Suppressor macrophage (primary cell): Measurements from ENCODE around the gene HES4.
A peak's percentile ranks its signal among the peaks of the same experiment; 100 is the strongest.
"Not testable (repeated sequence)": the region's sequence is repeated elsewhere in the genome, so short reads cannot be mapped to it uniquely, and the experiment has no call there.

Experiments used
- DNase-seq, 4 experiments: peaks; one replicate each; pipeline ENCODE4 v3.0.0-alpha.2; 2020 to 2022

The HES4 gene

DNA sequence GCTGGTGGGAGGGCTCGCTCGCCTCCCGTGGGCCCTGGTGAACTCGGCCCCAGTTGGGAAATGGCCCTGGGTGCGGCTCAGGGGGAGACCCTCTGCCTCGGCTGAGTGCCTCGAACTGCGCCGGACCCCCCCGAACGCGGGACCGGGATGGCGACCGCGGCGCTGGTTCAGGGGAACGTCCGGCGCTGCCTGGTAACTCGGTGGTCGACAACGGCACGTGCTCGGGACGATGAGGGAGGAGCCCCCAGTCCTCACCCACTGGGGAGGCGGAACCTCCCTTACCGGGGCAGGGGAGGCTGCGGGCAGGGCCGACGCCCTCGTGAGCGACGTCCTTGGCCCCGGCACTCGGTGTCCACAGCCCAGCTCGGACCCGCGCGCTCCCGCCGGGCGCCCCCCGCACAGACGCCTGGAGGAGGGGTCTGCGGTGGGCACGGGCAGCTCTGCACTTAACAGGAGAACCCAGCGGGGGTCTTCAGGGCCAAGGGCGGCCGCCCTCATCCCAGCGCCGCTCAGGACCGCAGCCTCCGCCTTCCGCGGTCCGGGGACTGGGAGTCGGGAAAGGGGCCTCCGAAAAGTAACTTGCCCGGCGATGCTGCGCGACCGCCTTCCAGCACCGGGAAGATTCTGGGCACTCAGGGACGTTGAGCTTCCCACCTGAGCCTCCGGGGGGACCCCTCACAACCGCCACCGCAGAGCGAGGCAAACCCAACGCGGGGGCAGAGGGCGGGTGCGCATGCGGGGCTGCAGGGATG is 1.7 kb downstream of the HES4 start:
- DNase-seq: no peak

DNA sequence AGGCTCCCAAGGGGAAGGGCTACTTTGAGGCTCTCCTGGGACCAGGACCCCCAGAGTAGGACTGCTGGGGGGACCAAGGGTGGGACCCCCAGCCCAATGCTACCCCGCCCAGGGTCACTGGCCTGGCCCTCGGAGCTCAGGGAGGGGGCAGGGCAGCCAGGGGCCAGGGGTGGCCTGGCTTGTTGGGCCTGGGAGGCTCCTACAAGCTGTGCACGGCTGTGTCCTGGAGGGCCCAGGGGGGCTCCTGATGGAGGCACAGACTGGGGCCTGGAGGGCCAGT is 2.2 kb downstream of the HES4 start:
- no peak for DNase-seq

DNA sequence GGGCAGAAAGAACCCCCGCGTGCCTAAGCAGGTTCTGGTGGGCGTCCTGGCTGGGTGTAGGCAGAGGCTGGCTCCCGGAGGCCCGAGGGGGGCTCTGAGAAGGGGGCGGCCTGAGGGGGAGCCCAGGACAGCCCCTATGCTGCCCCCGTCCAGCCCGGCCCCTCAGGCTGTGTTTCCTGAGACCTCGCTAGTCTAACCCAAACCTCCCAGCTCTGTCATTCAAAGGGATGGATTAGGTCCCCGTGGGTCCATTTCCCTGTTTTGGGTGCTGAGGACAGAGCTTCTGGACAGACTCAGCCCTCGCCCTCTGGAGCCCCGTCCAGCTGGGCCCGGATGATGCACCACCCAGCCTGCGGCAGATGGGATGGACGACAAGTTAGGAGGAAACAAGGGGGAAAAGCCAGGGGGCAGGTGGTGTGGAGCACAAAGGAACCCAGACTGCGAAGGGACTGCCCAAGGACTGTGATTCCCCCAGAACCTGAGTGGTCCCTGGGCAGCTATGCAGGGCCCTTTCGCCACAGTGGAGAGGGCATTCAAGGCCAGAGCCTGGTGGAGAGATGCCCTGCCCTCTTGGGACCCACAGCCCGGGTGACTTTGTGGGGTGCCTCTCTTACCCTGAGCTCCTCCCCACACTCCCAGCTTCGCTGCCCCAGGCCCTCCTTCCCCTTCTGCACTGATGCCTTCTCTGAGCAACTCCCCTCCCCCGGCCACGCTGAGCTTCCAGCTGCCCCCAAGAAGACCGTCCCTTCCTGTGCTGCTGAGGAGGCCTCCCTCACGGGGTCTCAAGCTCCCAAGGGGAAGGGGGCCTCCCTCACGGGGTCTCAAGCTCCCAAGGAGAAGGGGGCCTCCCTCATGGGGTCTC is 2.8 kb downstream of the HES4 start:
- no peak for DNase-seq

DNA sequence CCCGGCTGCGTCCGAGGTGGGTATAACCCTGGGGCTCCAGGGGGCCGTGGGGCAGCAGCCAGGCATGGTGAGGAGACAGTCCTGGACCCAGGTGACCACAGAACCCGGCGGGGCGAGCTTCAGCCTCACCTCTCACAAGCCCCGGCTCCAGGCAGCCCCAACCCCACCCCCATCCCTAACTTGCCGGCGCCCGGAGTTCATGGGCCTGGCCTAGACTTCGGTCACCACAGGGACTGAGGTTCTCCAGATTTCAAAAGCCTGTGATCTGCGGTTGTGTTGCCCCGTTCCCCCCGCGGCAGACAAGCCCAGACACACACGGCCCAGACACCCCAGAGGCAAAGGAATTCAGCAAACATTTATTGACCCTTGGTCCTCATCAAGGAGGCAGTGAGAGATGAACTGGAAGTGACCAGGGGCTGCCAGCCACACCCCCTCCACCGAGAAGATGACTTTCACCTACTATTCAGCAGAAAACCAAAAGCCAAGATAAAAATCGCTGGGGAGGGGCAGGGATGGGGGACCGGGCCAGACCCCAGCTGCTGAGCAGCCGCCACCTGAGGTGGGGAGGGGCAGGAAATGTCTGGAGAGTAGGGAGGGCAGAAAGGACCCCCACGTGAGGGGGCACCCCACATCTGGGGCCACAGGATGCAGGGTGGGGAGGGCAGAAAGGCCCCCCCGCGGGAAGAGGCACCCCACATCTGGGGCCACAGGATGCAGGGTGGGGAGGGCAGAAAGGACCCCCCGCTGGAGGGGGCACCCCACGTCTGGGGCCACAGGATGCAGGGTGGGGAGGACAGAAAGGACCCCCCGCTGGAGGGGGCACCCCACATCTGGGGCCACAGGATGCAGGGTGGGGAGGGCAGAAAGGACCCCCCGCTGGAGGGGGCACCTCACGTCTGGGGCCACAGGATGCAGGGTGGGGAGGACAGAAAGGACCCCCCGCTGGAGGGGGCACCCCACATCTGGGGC is 3.9 kb downstream of the HES4 start:
- no peak for DNase-seq

DNA sequence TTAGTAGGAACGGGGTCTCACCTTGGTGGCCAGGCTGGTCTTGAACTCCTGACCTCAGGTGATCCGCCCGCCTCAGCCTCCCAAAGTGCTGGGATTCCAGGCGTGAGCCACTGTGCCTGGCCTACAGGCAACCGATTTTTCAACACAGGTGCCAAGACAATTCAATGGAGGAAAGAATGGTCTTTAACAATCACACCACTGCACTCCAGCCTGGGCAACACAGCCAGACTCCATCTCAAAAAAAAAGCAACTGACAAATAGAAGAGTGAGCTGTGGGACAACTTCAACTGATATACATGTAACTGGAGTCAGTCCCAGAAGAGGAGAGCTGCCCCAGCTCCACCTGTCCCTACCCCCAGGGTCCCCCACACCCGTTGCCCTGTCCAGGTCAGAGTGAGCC is 5.4 kb downstream of the HES4 start:
- not testable (repeated sequence) for DNase-seq

DNA sequence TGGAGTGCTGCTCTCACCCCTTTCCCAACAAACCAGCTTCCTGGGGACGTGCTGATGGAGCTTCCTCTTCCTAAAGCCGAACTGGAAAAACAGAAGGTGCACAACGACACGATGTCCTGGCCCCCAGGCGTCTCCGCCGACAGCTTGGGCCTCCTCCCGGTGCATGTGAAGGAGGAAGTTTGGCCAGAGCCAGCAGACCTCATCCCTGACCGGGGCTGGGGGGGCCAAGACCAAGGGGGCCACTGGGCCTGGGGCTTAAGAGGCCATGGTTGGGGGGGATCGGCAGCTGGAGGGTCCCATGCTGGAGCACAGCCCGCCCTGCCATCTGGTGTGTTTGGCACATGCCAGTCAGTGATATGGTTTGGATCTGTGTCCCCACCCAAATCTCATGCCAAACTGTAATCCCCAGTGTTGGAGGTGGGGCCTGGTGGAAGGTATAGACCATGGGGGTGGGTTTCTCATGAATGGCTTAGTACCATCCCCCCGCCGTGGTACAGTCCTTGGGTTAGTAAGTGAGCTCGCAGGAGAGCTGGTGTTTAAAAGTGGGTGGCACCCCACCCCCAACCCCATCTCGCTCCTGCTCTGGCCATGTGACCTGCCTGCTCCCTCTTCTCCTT is 6.4 kb downstream of the HES4 start:
- no peak for DNase-seq

DNA sequence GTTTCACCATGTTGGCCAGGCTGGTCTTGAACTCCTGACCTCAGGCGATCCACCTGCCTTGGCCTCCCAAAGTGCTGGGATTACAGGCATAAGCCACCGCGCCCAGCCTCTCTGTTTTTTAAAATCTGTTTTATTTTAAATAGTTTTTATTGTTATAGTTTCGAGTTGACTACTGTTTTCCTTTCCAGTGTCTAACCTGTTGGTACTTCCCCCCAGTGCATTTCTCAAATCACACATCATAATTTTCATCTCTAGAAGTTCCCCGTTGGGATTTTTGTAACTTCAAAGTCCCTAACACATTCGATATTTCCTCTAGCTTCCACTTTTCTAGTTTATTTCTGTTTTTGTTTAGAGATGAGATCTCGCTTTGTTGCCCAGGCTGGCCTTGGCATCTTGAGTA is 7.5 kb downstream of the HES4 start:
- no peak for DNase-seq

DNA sequence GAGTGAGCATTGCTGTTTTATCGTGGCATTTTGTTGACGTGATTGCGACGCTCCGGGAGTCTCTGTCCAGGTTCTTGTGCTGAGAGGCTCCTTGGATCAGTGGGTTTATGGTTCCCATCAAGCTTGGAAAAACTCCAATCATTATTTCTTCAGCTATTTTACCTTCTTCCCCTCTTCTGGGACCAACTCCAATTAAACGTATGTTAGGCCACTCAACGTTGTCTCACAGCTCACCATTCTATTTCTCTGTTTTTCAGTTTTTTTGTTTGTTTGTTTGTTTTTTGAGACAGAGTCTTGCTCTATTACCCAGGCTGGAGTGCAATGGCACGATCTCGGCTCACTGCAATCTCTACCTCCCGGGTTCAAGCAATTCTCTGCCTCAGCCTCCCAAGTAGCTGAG is 8.0 kb downstream of the HES4 start:
- DNase-seq: no peak

DNA sequence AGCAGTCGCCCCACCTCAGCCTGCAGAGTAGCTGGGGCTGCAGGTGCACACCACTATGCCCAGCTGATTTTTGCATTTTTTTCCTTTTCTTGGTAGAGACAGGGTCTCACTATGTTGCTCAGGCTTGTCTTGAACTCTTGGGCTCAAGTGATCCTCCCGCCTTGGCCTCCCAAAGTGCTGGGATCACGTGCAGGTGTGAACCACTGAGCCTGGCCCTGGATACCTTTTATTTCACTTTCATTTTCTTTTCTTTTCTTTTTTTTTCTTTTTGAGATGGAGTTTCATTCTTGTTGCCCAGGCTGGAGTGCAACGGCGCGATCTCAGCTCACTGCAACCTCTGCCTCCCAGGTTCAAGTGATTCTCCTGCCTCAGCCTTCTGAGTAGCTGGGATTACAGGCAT is 8.6 kb downstream of the HES4 start:
- DNase-seq: not testable (repeated sequence)

DNA sequence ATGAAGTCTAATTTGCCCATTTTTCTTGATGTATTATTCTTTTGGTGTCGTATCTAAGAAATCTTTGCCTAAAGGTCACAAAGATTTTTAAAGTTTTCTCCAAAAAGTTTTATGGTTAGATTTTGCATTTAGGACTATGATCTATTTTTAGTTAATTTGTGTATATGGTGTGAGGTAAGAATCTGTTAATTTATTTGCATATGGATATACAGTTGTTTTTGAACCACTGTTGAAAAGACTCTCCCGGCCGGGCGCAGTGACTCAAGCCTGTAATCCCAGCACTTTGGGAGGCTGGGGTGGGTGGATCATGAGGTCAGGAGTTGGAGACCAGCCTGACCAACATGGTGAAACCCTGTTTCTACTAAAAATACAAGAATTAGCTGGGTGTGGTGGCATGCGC is 11.8 kb downstream of the HES4 start:
- DNase-seq: not testable (repeated sequence)

DNA sequence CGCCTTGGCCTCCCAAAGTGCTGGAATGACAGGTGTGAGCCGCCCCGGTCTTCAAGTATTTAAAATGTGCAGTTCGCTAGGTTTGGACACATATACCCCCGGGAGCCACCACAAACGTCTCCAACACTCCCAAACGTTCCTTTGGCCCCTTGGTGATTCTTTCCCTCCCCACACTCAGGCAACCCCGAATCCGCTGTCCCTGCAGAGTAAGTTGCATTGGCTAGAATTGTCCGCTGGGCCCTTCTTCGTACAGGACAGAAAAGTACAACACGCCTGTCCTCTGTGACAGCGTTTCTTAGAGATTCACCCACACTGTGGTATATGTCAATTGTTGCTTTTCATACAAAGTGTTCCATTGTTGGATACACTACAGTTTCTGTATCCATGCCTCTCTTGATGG is 14.8 kb downstream of the HES4 start:
- DNase-seq: no peak

DNA sequence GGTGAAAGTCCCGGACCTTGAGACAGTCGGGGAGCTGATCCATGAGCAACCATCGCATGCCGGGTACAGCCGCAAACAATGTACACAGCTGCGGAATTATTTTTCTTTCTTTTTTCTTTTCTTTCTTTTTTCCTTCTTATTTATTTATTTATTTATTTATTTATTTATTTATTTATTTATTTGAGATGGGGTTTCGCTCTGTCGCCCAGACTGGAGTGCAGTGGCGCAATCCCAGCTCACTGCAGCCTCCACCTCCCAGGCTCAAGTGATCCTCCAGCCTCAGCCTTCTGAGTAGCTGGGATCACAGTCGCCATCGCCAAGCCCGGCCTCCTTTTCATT is 15.5 kb downstream of the HES4 start:
- no peak for DNase-seq

DNA sequence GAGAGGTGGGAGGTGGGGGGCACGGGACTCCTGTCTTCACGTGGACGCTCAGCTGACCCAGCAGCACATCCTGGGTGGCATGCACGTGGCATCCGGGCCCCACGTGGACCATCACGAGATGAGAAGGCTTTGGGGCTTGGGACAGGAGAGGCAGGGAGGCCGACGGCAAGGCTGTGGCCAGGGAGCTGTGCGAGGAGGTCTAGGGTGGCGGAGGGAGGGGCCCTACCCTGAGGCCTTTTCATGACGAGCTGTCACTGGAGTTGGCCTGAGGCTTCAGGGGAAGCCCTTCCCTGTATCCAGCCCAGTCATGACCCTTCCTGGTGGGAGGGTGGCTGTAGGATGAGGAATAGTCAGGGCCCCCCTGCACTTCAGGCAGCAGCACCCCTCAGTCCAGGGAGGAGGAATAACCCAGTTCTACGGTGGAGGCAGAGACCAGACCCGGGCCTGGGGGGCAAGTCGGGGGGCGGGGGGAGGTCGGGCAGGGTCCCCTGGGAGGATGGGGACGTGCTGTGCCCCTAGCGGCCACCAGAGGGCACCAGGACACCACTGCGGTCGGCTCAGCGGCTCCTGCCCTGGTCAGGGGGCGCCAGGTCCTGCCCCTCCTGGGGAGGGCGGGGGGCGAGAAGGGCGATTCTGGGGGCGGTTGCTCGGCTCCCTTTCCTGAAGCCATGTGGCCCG is 16.0 kb downstream of the HES4 start:
- DNase-seq: peak; percentile 39 to 72 (median 51)

DNA sequence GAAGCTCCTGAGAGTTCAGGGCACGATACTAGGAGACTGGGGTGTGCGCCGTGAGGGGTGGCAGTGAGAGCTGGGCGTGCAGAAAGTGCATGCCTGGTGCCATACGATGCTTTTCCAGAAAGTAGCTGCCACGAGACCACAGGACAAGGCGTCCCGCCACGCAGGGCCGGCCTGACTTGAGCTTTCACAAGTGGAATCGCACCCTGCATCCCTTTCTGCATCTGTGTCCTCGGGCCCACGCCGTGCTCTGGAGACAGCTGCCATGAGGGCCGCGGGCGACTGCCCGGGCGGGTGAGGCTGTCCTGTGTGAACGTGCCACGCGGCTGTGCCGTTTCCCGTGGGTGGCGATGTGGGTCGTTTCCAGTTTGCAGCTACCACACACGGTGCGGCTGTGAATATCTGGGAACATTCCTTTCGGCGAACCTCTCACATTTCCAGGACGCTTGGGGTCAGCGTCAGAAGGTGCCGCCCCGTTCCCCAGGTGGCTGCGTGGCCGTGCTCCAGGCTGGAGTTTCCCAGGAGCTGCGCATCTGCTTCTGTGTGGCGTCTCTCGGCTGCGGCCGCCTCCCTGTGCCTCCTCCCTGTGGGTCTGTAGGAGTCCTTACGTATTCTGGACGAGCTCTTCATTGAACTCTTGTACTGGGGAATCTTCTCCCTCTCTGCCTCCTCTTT is 17.0 kb downstream of the HES4 start:
- DNase-seq: peak in 1 of 4 experiments; percentile 1

DNA sequence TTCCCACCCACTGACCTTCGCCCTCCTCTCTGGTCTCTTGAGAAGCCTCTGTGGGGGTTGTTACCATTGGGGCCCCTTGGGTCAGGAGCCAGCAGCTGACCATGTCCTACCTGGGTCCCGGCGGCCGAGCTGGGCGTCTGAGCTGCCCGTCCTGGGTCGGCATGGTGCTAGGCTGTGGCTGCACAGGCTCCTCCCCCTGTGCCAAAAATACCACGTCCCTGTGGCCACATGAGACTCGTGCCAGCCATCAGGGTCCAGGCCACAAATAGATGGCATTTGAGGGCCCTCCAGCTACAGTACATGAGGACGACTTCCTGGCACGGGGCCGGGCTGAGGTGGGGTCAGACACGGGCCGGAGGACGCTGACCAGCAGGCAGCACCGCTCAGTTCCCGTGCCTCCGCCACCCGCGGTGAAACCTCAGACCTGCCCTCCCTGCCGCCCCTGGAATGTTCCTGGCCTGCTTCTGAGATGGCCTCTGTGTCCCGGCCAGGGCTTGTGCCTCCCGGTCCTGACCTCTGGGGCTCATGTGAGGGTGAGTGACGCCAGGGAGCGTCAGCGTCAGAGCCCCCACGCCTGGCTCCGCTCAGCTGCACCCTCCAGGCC is 17.8 kb downstream of the HES4 start, which contains the start of gene PERM1:
Gene PERM1 (minus strand): TSS at position 139 of the 604 bp plus-strand sequence. CDS start 1,064 bp downstream, outside the sequence.
- no peak for DNase-seq

DNA sequence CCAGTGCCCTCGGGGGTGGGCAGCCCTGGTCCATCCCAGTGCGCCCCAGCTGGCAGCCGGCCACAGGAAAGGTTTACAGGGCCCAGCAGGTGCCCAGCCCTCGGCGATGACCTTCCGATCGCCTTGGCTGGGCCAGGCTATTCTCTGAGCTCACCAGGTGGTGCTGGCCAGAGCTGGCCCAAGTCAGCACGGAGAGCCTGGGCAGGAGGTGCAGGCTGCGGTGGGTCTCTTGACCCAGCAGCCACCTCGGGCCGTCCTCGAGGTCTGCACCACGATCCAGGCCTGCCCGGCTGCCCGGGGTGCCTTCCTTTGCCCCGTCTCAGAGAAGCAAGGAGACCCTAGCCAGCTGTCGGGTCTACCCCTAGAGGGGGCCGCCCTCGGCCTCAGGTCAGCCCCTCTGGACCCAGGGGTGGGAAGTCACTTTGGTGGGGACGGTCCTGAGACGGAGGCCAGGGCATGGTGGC is 18.4 kb downstream of the HES4 start:
- peak in 1 of 4 experiments; percentile 1 for DNase-seq

DNA sequence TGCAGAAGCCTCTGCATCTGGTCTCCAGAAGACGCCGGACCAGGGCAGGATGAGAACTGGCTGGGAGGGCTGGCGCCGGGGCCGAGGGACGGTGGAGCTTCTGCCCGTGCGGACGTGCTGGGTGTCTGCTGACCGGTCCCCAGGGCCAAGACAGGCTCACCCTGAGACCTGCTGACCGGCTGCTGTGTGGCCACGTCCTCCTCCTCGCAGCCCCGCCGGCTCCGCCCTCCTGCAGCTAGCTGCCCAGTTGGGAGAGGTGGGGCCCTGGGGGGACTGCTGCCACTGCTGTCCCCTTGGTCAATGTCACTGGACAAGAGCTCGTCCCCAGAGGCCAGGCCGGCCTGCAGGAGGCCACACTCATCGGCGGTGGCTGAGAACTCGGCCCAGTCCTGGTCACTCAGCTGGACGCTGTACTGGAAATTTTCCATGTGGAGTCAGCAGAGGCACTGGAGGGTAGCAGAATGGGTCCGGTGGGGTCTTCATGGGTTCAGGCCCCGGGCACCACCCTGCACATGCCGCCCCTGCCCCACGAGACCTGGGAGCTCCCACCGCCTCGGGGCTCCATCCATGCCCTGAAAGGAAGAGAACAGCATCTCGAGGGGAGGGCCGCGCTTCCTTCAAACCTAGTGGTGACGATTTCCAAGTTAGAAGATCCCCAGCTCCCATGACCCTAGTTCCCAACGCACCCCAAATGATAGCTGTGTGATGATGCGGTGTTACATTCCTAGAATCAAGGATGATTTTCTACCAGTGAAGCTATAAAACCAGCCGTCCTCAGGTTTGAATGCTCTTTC is 19.1 kb downstream of the HES4 start:
- DNase-seq: peak in 1 of 4 experiments; percentile 3

DNA sequence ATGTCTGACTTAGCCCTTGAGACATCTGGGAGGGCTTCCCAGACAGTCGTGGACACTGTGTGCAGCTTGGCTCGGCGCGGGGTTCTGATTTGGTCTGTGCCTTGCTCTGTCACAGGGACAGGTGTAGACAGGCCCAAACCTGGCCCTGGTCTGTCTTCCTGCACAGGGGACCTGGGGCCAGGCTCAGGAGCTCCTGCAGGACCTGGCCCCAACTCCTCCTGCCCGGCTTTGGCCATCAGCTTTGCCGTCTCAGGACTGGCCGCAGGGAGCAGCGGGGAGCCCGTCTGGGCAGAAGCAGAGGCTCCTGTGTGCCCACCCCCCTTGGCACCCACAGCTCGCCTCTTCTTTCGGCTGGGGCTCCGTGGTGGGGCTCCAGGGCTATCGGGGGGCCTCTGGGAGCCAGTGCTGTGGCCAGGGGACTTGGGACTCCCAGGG is 19.7 kb downstream of the HES4 start:
- DNase-seq: peak in 1 of 4 experiments; percentile 1

DNA sequence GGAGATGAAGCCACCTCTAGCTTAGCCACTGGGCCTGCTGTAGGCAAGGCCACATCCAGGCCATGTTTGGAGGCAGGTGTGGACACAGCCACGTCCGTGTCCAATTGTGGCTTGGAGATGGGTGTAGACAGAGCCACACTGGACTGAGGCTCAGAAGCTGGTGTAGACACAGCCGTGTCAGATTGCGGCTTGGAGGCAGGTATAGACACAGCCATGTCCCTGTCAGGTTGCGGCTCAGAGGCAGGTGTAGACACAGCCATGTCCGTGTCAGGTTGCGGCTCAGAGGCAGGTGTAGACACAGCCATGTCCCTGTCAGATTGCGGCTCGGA is 20.2 kb downstream of the HES4 start:
- peak in 1 of 4 experiments; percentile 1 for DNase-seq
